ENCODE data around the gene MAP2K5.

DNA sequence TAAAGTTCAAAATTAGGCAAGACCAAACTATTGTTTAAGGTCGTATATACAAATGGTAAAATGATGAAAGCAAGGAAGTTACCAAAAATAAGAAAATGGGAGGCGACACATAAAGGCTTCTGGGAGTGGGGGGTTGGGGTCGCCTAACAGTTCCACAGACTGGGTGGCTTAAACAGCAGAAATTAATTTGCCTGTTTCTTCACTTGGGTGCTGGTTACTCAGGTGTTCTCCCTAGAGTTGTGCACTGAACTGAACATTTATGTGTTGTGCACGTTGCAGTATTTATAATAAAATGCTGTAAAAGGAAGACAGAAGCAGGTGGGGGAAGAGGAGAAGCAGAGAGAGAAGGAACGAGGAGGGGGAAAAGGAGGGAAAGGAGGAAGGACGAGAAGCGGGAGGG lies 307.8 kb downstream of the MAP2K5 start:
- no peak for TF ChIP-seq POLR2A (IDR thresholded peaks at IDR 0.05; ENCODE audit: low read length)
- TF ChIP-seq GATA1 (IDR thresholded peaks at IDR 0.05; ENCODE audit: low read depth, low read length), result no peak
